Fibroblast of the aortic adventitia (primary cell): ENCODE measurements around the gene GSTO1. TPM values are rescaled to one million over a fixed set of nuclear protein-coding genes. Genes with fewer than 3 reads are reported as not detected.

Source experiments
- DNase-seq: peaks from one replicate; pipeline ENCODE4 v3.0.0-alpha.2; 2010; ENCODE audit warnings: low read depth
- H3K4me3 ChIP-seq: 2 replicates; pipeline ENCODE4 v1.5.1; 2011; ENCODE audit warnings: low read depth, mild to moderate bottlenecking, control low read depth, low read length, moderate library complexity
- CTCF ChIP-seq: IDR thresholded peaks from 2 replicates; pipeline ENCODE4 v1.5.1; 2011; ENCODE audit warnings: mild to moderate bottlenecking, low read length, control low read depth, inconsistent platforms; ENCODE audit not compliant: insufficient read depth
- total RNA-seq: library from RNA; depleted of rRNA; stranded (reverse); fragments of >200 nt; gene quantifications from 2 replicates; pipeline ENCODE4 v1.2.3, GENCODE V29; 2012; ENCODE audit warnings: low replicate concordance

The GSTO1 gene
- total RNA-seq, 1 donor = 260 TPM

DNA sequence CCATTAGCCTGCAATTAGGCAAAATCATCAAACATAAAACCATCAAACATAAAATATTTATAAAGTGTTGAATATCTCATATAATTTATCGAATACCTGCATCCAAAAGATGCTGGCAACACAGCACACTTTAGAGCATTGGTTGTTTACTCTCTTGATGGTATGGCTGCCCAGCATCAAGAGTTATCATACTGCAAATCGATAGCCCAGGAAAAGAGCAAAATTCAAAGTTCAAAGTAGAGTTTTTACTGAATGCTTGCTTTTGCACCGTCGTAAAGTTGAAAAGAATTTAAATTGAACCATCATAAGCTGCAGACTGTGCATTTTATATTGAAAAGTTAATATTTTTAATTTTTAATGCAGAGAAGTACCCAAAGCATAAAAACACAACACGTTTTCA, 10.1 kb downstream of the GSTO1 start:
- H3K4me3 ChIP-seq = no peak overlapping the region
- no peak for TF ChIP-seq CTCF

GRCh38 chr10:104267721-104268404, 13.2 kb downstream of the GSTO1 start:
- DNase-seq = no peak
- no peak for TF ChIP-seq CTCF
- H3K4me3 ChIP-seq = peak overlapping the region; percentile 82

More for the DNA sequence above, 10.1 kb downstream of the GSTO1 start:
- no peak for DNase-seq

DNA sequence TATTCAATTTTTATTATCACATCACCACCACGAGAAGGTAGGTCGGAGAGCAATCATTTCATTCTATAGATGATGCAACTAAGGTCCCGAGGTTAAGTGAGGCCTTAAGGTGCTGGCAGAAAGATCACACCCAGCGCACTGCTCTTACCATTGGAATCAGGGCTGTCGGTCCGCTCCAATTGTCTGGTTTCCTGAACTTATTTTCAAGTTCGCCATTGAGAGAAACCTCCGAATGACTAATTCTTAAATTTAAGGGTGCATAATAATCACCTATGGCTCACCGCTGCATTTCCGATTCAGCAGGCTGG, 13.7 kb downstream of the GSTO1 start:
- peak overlapping the region; percentile 82 for H3K4me3 ChIP-seq
- DNase-seq = peak; percentile 13
- TF ChIP-seq CTCF = no peak

DNA sequence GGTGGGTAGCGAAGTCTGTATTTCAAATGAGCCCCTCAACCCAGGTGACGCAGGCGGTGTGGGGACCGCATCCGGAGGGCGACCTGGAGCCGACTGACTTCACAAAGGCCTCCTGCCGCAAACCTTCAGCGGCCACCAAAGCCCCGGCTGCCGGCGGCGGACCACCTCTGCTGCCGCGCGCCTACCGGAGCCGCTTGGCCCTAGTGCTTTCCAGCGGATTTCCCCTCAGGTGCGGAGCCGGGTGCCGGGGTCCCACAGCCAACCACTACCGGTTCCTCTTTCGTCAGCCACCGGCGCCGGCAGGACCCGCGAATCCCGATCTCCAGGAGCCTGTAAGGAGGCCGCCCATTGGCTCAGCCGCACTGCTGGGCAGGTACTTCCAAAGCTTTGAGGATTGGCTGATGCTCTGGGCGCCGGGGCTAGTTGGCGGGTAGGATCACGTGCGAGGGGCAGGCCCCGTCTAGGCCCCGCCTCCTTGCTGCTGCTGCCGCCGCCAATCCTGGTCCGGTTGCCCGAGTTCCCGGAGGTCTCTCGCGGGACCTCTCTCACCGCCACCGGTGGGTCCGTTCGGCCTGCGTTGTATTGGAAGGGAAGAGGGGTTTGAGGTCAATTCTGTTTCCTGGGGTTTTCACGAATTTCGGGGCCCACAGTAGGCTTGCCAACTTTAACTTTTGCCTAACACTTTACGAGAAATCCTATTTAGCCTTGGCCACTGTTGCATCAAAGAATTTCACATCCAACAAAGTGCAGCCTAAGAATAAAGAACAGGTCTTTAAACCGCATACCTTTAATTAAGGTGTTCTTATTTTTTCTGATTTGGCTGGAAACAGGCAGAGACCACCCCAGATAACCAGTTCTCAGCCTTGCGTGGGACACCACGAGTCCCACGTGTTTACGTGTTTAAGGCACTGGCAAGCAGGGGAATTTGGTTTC, 14.3 kb downstream of the GSTO1 start, which contains the start of gene GSTO2:
Gene GSTO2 (plus strand): TSS at position 472 of the 933 bp plus-strand sequence. CDS start 5,732 bp downstream, outside the sequence.
- H3K4me3 ChIP-seq = peak within 1 kb of the TSS; percentile 82
- peak; percentile 96 for DNase-seq
- no peak for TF ChIP-seq CTCF

DNA sequence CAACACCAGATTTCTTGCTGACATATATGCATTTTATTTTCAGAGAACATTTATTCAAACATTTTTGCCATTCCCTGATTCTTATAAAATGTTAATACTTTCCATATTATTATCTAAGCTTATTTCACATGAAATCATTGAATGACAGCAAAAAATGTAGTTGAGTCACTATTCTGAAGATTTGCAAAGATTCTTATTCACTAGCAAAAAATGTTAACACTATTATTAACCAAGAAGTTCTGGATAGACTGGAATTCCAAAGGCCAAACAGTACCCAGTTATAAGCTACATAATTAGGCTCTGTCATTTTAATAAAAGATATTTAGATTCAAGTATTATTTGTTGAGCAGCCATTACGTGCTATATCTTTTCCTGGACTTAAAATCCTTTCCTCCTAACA, 18.6 kb downstream of the GSTO1 start:
- no peak overlapping the region for H3K4me3 ChIP-seq

More for the DNA sequence above, 18.6 kb downstream of the GSTO1 start:
- no peak for TF ChIP-seq CTCF
- DNase-seq = peak; percentile 41
